GM23248 (cell line): ENCODE measurements around the gene TAF10. TPM values are rescaled to one million over a fixed set of nuclear protein-coding genes. Genes with fewer than 3 reads are reported as not detected.

Source experiments
- DNase-seq: peaks from one replicate; pipeline ENCODE4 v3.0.0-alpha.2; 2015
- H2AFZ ChIP-seq: fragments of 200-600 bp; sonication (generic); 2 replicates; pipeline ENCODE4 v1.6.1; 2016; ENCODE audit warnings: antibody characterized with exemption
- H3F3A ChIP-seq: fragments of 200-600 bp; sonication (generic); 2 replicates; pipeline ENCODE4 v1.6.1; 2016; ENCODE audit warnings: mild to moderate bottlenecking, antibody characterized with exemption, mixed run types; ENCODE audit not compliant: insufficient read depth
- H3K27ac ChIP-seq: fragments of 200-600 bp; sonication (generic); 2 replicates; pipeline ENCODE4 v1.5.1; 2016; ENCODE audit warnings: mild to moderate bottlenecking
- H3K27me3 ChIP-seq: fragments of 200-600 bp; sonication (generic); replicated peaks from 2 replicates; pipeline ENCODE4 v1.6.1; 2016; ENCODE audit warnings: mild to moderate bottlenecking; ENCODE audit not compliant: insufficient read depth
- H3K36me3 ChIP-seq: fragments of 200-600 bp; sonication (generic); 2 replicates; pipeline ENCODE4 v1.6.1; 2016; ENCODE audit warnings: low read depth, mild to moderate bottlenecking
- H3K4me1 ChIP-seq: fragments of 200-600 bp; sonication (generic); 2 replicates; pipeline ENCODE4 v1.6.1; 2016; ENCODE audit warnings: mild to moderate bottlenecking; ENCODE audit not compliant: insufficient read depth
- H3K4me2 ChIP-seq: fragments of 200-600 bp; sonication (generic); one replicate; pipeline ENCODE4 v1.6.1; 2016; ENCODE audit warnings: mild to moderate bottlenecking; ENCODE audit not compliant: unreplicated experiment
- H3K4me3 ChIP-seq: fragments of 200-600 bp; sonication (generic); 2 replicates; pipeline ENCODE4 v1.5.1; 2016; ENCODE audit warnings: mild to moderate bottlenecking
- H3K79me2 ChIP-seq: fragments of 200-600 bp; sonication (generic); 2 replicates; pipeline ENCODE4 v1.6.1; 2016; ENCODE audit warnings: mild to moderate bottlenecking; ENCODE audit not compliant: insufficient read depth
- H3K9ac ChIP-seq: fragments of 200-600 bp; sonication (generic); 2 replicates; pipeline ENCODE4 v1.6.1; 2016; ENCODE audit warnings: mild to moderate bottlenecking
- H3K9me2 ChIP-seq: fragments of 200-600 bp; sonication (generic); 2 replicates; pipeline ENCODE4 v1.6.1; 2016; ENCODE audit warnings: mixed run types, mild to moderate bottlenecking, moderate library complexity; ENCODE audit not compliant: insufficient read depth
- H3K9me3 ChIP-seq: fragments of 200-600 bp; sonication (generic); one replicate; pipeline ENCODE4 v1.6.1; 2017; ENCODE audit warnings: low read depth
- H4K20me1 ChIP-seq: fragments of 200-600 bp; sonication (generic); 2 replicates; pipeline ENCODE4 v1.6.0; 2016; ENCODE audit not compliant: insufficient read depth
- EZH2 ChIP-seq: fragments of 200-600 bp; sonication (generic); IDR thresholded peaks from 2 replicates; pipeline ENCODE4 v1.6.1; 2018; ENCODE audit warnings: antibody characterized with exemption, mild to moderate bottlenecking; ENCODE audit not compliant: insufficient read depth, poor library complexity, severe bottlenecking
- EZH2phosphoT487 ChIP-seq: fragments of 200-600 bp; sonication (generic); IDR thresholded peaks from 2 replicates; pipeline ENCODE4 v1.6.1; 2018; ENCODE audit warnings: antibody characterized with exemption, moderate library complexity, mild to moderate bottlenecking, low read depth; ENCODE audit not compliant: insufficient read depth
- WGBS, 2 experiments: methylation state at CpG; one replicate each; pipeline ENCODE4 v1.1.6; 2015 to 2017; ENCODE audit warnings: low lambda C conversion rate in 2 of 2, low coverage in 1 of 2; ENCODE audit errors: missing lambda C conversion rate in 2 of 2; 5-methylcytosine and 5-hydroxymethylcytosine counted together
- in situ Hi-C: fragments of 300-500 bp; cut with MboI; formaldehyde crosslinking; loops from 2 replicates; pipeline ENCODE4 v1.15.0; 2020
- polyA plus RNA-seq: library from polyadenylated mRNA; unstranded; fragments of >200 nt; fragmentation: Nextera tagmentation; extraction: Ambion mirVana; gene quantifications from 2 replicates; pipeline ENCODE4 v1.2.1, GENCODE V29; 2016
- total RNA-seq: library from RNA; depleted of rRNA; stranded (reverse); fragments of >200 nt; shearing (Covaris generic); gene quantifications from 2 replicates; pipeline ENCODE4 v1.2.3, GENCODE V29; 2014

Gene TAF10
- total and polyA plus RNA-seq, 2 experiments from 2014 or later: 67.9 to 172 TPM

DNA sequence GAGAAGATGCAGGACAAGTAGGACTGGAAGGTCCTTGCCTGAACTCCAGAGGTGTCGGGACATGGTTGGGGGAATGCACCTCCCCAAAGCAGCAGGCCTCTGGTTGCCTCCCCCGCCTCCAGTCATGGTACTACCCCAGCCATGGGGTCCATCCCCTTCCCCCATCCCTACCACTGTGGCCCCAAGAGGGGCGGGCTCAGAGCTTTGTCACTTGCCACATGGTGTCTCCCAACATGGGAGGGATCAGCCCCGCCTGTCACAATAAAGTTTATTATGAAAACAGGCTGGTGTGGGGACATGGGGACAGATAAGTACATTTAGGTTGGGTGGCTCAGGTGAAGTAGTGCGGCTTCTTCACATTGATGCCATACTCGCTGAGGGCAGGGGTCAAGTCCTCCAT lies 1.4 kb downstream of the TAF10 start:
- Histone ChIP-seq H2AFZ (no peak overlapping the region), H3K27me3 (no peaks in the 10 kb centered on the region), H3K9ac (peak overlapping the region; percentile 80), H3K79me2 (peaks cover 59% of the 10 kb centered on the region), H3K36me3 (peaks cover 32% of the 10 kb centered on the region), H3K9me2 (no peaks in the 10 kb centered on the region), H3K4me1 (peaks cover 38% of the 10 kb centered on the region), H3K4me3 (peak overlapping the region; percentile 74), H3K9me3 (no peaks in the 10 kb centered on the region), H3F3A (peaks cover 66% of the 10 kb centered on the region), H3K4me2 (peak overlapping the region; percentile 82), H3K27ac (peak overlapping the region; percentile 88; the same call in 1 of the 2 replicates), H4K20me1 (no peaks in the 10 kb centered on the region)
- TF ChIP-seq EZH2phosphoT487 (no peak), EZH2 (no peak)
- 64 to 67% methylated on average over 6 of the region's 6 CpGs for WGBS, 2 experiments
- in situ Hi-C loops: no loop called here
- no peak for DNase-seq

DNA sequence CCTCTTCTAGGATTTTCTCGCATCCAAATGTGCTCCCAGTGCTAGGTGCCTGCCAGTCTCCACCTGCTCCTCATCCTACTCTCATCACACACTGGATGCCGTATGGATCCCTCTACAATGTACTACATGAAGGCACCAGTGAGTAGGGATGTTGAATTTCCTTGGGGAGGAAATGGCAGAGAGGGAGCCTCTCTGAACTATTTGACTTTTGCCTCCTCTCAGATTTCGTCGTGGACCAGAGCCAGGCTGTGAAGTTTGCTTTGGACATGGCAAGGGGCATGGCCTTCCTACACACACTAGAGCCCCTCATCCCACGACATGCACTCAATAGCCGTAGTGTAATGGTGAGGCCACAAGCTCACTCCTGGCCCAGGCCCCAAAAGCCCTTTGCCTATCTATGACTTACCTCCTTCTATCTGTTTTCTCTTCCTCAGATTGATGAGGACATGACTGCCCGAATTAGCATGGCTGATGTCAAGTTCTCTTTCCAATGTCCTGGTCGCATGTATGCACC lies 2.5 kb downstream of the TAF10 start:
- TF ChIP-seq EZH2 (no peak), EZH2phosphoT487 (no peak)
- Histone ChIP-seq H3K4me2 (no peak overlapping the region), H3K79me2 (peaks cover 70% of the 10 kb centered on the region), H3K4me3 (no peak overlapping the region), H3K9ac (no peak overlapping the region), H3K9me3 (no peaks in the 10 kb centered on the region), H3F3A (peaks cover 76% of the 10 kb centered on the region), H3K4me1 (peaks cover 45% of the 10 kb centered on the region), H3K27me3 (no peaks in the 10 kb centered on the region), H4K20me1 (no peaks in the 10 kb centered on the region), H3K36me3 (peaks cover 32% of the 10 kb centered on the region), H3K9me2 (no peaks in the 10 kb centered on the region), H2AFZ (no peak overlapping the region), H3K27ac (no peak overlapping the region)
- no peak for DNase-seq
- in situ Hi-C loops: no loop called here
- WGBS, 2 experiments: 66 to 73% methylated on average over 8 of the region's 8 CpGs

DNA sequence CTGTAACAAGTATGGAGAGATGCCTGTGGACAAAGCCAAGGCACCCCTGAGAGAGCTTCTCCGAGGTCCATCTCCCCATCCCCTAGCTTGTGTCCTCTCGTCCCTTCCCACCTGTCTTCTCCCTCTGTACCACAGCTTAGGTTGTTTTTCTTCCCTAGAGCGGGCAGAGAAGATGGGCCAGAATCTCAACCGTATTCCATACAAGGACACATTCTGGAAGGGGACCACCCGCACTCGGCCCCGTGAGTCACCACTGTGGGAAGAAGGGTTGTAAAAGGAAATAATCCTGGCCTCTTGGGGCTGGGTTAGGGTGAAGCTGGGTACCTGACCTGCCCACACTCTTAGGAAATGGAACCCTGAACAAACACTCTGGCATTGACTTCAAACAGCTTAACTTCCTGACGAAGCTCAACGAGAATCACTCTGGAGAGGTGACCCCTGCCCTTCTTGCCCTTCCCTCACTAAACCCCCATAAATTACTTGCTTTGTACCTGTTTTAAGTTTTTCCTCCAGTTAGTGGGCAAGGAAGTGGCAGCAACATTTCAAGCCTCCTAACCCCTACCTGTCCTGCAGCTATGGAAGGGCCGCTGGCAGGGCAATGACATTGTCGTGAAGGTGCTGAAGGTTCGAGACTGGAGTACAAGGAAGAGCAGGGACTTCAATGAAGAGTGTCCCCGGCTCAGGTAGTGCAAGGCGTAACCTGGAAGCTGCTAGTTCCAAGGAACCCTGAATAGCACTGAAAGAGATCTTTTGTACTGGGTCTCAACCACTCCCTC lies 3.1 kb downstream of the TAF10 start:
- 86 to 87% methylated on average over 14 of the region's 14 CpGs for WGBS, 2 experiments
- Histone ChIP-seq H3K4me1 (peaks cover 45% of the 10 kb centered on the region), H3K9me3 (no peaks in the 10 kb centered on the region), H4K20me1 (no peaks in the 10 kb centered on the region), H3K79me2 (peaks cover 76% of the 10 kb centered on the region), H2AFZ (no peak overlapping the region), H3K27me3 (no peaks in the 10 kb centered on the region), H3K9me2 (no peaks in the 10 kb centered on the region), H3K27ac (peak overlapping the region; percentile 3; the same call in 1 of the 2 replicates), H3K4me2 (no peak overlapping the region), H3K4me3 (no peak overlapping the region), H3K9ac (no peak overlapping the region), H3K36me3 (peaks cover 32% of the 10 kb centered on the region), H3F3A (peaks cover 81% of the 10 kb centered on the region)
- no peak for DNase-seq
- no peak for TF ChIP-seq EZH2
- no peak for TF ChIP-seq EZH2phosphoT487
- in situ Hi-C loops: no loop called here

GRCh38 chr11:6608011-6608410 lies 4.0 kb downstream of the TAF10 start:
- Histone ChIP-seq H3K27me3 (no peaks in the 10 kb centered on the region), H3F3A (peaks cover 74% of the 10 kb centered on the region), H3K36me3 (peaks cover 32% of the 10 kb centered on the region), H3K9ac (no peak overlapping the region), H3K4me2 (peak overlapping the region; percentile 98), H4K20me1 (no peaks in the 10 kb centered on the region), H3K9me3 (no peaks in the 10 kb centered on the region), H3K4me3 (no peak overlapping the region), H3K27ac (peak overlapping the region; percentile 63; the same call in 1 of the 2 replicates), H2AFZ (no peak overlapping the region), H3K9me2 (no peaks in the 10 kb centered on the region), H3K4me1 (peaks cover 43% of the 10 kb centered on the region), H3K79me2 (peaks cover 84% of the 10 kb centered on the region)
- 81 to 83% methylated on average over 9 of the region's 9 CpGs for WGBS, 2 experiments
- in situ Hi-C loops: no loop called here
- no peak for DNase-seq
- TF ChIP-seq EZH2 (no peak), EZH2phosphoT487 (no peak)
